ENCODE results near the gene CUEDC1.

Gene CUEDC1

DNA sequence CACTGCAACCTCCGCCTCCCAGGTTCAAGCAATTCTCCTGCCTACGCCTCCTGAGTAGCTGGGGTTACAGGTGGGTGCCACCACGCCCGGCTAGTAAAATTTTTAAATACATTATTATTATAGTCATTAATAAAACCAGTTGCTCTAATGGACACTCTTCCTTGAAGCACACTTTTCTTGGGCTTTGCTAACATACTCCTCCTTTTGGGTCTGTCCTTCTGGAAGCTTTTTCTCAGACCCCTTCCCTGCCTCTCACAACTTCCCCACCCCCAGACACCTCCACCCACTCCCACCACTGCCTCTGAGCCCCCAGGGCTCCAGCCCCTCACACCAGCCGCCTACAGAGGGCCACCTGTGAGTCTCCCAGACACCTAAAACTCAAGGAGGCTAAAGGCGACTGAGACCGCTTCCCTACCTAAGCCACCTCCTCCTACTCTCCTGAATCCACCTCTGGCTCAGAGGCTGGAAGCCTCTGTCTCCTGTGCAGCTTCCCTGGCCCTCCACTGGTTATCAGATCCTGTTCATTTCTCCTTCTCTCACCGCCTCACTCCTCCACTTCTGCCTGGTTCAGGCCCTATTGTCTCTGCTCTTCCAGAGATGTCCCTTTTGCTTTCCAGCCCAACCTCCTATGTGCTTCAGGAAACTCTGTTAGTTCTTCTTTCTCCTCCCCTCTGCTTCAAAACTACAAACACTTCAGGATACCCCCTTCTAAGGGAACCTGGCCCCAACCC lies 2.1 kb upstream of the CUEDC1 start:
- H3K4me1 ChIP-seq, result peaks cover 0 to 28% (median 28%) of the 10 kb centered on the region in 4 donors
- no peak overlapping the region for H3K27ac ChIP-seq
- H3K27me3 ChIP-seq, result no peaks in the 10 kb centered on the region
- TF ChIP-seq CTCF (IDR thresholded peaks at IDR 0.05), result no peak
- no peak overlapping the region for H3K4me3 ChIP-seq
- H3K36me3 ChIP-seq, result no peaks in the 10 kb centered on the region
- intact Hi-C loops (cut with DNase I; ENCODE audit: low total_unique reads), result no loop called here
- peak in 1 of 2 donors; percentile 6 for DNase-seq
- no peaks in the 10 kb centered on the region for H3K9me3 ChIP-seq

DNA sequence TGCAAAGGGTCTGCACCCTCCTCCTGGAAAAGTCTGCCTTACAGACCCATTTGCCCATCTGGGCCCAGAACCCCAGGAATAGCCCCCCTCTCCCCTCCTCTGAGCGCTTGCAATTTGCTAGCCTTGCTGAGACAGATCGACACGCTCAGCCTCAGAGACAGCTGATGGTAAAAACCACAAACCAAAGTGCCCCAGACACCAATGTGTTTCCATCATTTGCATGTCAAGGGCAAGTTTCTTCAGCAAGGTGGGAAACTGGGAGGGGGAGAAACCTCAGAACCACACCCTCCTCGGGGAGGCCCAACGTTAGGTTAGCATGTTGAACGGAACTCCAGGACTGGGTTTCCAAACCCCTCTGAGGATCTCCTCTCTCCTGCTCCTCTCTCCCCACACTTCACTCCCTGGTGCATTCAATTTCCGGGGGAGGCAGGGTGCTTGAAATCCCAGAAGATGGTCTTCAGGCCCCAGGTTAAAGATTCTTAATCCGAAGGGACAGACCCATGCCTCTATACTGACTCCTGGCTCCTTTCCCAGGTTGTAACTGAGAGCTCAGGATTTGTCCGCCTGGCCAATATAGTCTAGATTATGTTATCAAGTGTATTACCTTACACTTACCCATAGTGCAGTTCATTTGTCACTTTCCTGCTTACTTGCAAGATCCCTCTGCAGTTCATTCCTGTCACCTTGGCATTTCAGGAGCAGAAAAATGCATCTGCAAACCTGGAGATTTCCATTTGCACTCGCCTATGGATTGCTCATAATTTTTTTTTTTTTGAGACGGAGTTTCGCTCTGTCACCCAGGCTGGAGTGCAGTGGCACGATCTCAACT lies 1.3 kb upstream of the CUEDC1 start:
- peak in 1 of 2 donors; percentile 57 for DNase-seq
- H3K9me3 ChIP-seq, result no peaks in the 10 kb centered on the region
- peak overlapping the region in 1 of 2 donors; percentile 88 for H3K4me3 ChIP-seq
- H3K27ac ChIP-seq, result peak overlapping the region in 1 of 2 donors; percentile 87
- no peak for TF ChIP-seq CTCF (IDR thresholded peaks at IDR 0.05)
- intact Hi-C loops (cut with DNase I; ENCODE audit: low total_unique reads), result no loop called here
- H3K27me3 ChIP-seq, result no peaks in the 10 kb centered on the region
- H3K4me1 ChIP-seq, result peaks cover 0 to 35% (median 31%) of the 10 kb centered on the region in 4 donors
- H3K36me3 ChIP-seq, result no peaks in the 10 kb centered on the region

GRCh38 chr17:57954397-57955182 lies 622 bp downstream of the CUEDC1 start:
- Histone ChIP-seq H3K4me3 (peak overlapping the region; percentile 88 to 92), H3K4me1 (peaks cover 0 to 55% (median 47%) of the 10 kb centered on the region in 4 donors), H3K36me3 (no peaks in the 10 kb centered on the region), H3K27me3 (no peaks in the 10 kb centered on the region), H3K9me3 (no peaks in the 10 kb centered on the region), H3K27ac (peak overlapping the region; percentile 98 to 99)
- peak; percentile 82 to 94 for DNase-seq
- no peak for TF ChIP-seq CTCF (IDR thresholded peaks at IDR 0.05)
- intact Hi-C loops (cut with DNase I; ENCODE audit: low total_unique reads), result loop anchor here (2.0 to 5.0 kb wide), 2 partner anchors 30 to 82 kb away; no protein-coding TSS in a partner anchor

DNA sequence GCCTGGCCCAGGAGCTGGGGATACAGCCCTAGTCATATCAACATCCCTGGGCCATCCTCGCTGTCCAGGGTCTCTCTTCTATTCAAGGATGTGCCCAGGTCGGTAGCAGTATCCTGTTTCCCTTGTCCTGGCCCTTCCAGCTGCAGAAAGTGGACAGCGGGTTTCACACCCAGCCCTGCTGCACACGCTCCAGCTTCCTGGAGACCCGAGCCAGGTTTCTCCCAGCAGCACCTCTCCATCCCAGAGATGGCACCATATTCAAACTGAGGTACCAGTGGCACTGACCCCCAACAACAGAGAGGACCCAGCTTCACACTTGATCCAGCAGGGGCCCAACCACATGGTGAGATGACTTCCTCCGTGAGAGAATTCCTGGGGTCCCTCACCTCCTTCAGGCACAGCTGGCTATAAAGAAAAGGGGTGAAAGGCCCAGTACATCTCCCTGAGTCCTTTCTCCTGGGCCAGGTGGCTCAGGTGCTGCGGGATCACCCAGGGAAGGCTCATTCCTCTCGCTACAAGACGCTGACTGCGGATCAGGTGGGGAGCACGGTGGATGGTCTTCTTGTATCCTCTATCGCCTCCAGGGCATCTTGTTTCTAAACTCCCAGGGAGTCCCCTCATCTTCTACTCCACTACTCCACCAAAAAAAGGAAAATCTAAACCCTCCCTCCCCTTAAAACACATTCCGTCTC lies 1.4 kb downstream of the CUEDC1 start:
- Histone ChIP-seq H3K4me3 (peak overlapping the region; percentile 88 to 92), H3K27me3 (no peaks in the 10 kb centered on the region), H3K27ac (peak overlapping the region; percentile 98 to 99), H3K9me3 (no peaks in the 10 kb centered on the region), H3K4me1 (peaks cover 3 to 62% (median 53%) of the 10 kb centered on the region in 4 donors), H3K36me3 (no peaks in the 10 kb centered on the region)
- peak; percentile 20 to 64 for DNase-seq
- no peak for TF ChIP-seq CTCF (IDR thresholded peaks at IDR 0.05)
- intact Hi-C loops (cut with DNase I; ENCODE audit: low total_unique reads), result loop anchor here (2.0 to 5.0 kb wide), 2 partner anchors 31 to 82 kb away; no protein-coding TSS in a partner anchor

DNA sequence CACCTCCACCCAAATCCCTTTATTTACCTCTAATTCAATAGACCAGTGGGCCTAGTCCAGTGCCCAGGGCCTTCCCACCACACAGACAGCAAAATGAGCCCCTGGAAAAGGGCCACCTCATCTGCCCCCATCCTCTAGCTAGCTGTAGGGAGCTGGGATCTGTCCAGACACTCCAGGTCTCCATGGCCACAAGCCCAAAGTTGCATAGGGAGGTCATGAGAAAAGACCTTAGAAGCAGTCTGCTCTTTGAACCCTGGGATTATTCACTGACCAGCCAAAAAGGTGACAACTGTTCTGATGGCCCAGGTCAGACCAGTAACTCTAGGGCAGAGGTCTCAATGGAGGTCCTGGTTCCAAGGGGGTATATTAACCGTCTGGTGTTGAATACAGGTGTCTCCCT lies 2.0 kb downstream of the CUEDC1 start:
- no peaks in the 10 kb centered on the region for H3K27me3 ChIP-seq
- no peak overlapping the region for H3K4me3 ChIP-seq
- H3K36me3 ChIP-seq, result no peaks in the 10 kb centered on the region
- H3K27ac ChIP-seq, result peak overlapping the region; percentile 98 to 99
- TF ChIP-seq CTCF (IDR thresholded peaks at IDR 0.05), result no peak
- no peak for DNase-seq
- no peaks in the 10 kb centered on the region for H3K9me3 ChIP-seq
- intact Hi-C loops (cut with DNase I; ENCODE audit: low total_unique reads), result loop anchor here (5.0 kb wide), 1 partner anchor 81 kb away; no protein-coding TSS in a partner anchor
- H3K4me1 ChIP-seq, result peaks cover 3 to 68% (median 59%) of the 10 kb centered on the region in 4 donors
